HG03571 (cell line): Measurements from ENCODE around the gene PTF1A.
"Not testable (repeated sequence)": the region's sequence is repeated elsewhere in the genome, so short reads cannot be mapped to it uniquely, and the experiment has no call there.

Experiments
- ATAC-seq: cut with Tn5 transposase; IDR thresholded peaks from one replicate; pipeline ENCODE4 v1.9.1; 2021; ENCODE audit not compliant: unreplicated experiment

The PTF1A gene

GRCh38 chr10:23203369-23204325, 11.5 kb downstream of the PTF1A start:
- ATAC-seq, result no peak

- no peak for ATAC-seq
Observed at GRCh38 chr10:23204773-23205172, 12.7 kb downstream of the PTF1A start.

- no peak for ATAC-seq
Observed at GRCh38 chr10:23205972-23206642, 14.0 kb downstream of the PTF1A start.

- no peak for ATAC-seq
Observed at GRCh38 chr10:23217471-23217870, 25.4 kb downstream of the PTF1A start.

GRCh38 chr10:23230582-23230981, 38.5 kb downstream of the PTF1A start:
- ATAC-seq, result no peak

GRCh38 chr10:23238015-23238414, 45.9 kb downstream of the PTF1A start:
- ATAC-seq, result no peak

- ATAC-seq, result not testable (repeated sequence)
Observed at GRCh38 chr10:23241779-23242178, 49.7 kb downstream of the PTF1A start.
